WI38 (cell line): Measurements from ENCODE around the gene C8G.

Experiments
- H3K4me3 ChIP-seq: 2 replicates; pipeline ENCODE4 v1.5.1; 2011; ENCODE audit warnings: low read depth, mild to moderate bottlenecking, control low read depth, low read length
- CTCF ChIP-seq: IDR thresholded peaks from 2 replicates; pipeline ENCODE4 v1.5.1; 2012; ENCODE audit warnings: low read depth, mild to moderate bottlenecking, control low read depth, low read length

The C8G gene

GRCh38 chr9:136910901-136911245 is 34.2 kb upstream of the C8G start:
- no peak overlapping the region for H3K4me3 ChIP-seq
- TF ChIP-seq CTCF, result no peak

- TF ChIP-seq CTCF, result no peak
- H3K4me3 ChIP-seq, result no peak overlapping the region
Observed at GRCh38 chr9:136913701-136914438, 31.2 kb upstream of the C8G start.

- no peak overlapping the region for H3K4me3 ChIP-seq
- no peak for TF ChIP-seq CTCF
Observed at GRCh38 chr9:136915632-136916329, 29.3 kb upstream of the C8G start.

- no peak for TF ChIP-seq CTCF
- H3K4me3 ChIP-seq, result no peak overlapping the region
Observed at GRCh38 chr9:136916330-136917184, 28.5 kb upstream of the C8G start.

- no peak for TF ChIP-seq CTCF
- H3K4me3 ChIP-seq, result no peak overlapping the region
Observed at GRCh38 chr9:136917902-136918301, 27.1 kb upstream of the C8G start.

DNA sequence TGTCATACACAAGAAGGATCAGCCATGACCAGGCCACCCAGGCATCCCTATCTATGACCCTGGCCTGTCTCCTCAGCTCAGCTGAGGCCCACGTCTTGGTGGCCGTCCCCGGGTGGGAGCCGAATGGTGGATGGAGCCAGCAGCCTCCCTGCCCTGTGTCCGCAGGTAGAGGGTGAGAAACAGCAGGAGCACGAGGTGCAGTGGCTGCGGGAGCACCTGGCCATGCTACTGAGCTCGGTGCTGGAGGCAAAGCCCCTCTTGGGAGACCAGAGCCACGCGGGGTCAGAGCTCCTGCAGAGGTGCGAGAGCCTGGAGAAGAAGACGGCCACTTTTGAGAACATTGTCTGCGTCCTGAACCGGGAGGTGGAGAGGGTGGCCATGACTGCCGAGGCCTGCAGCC is 25.0 kb upstream of the C8G start:
- no peak for TF ChIP-seq CTCF
- no peak overlapping the region for H3K4me3 ChIP-seq
